ENCODE data around the gene TMEM154.

GRCh38 chr4:152610131-152610530, 69.7 kb downstream of the TMEM154 start:
- TF ChIP-seq, protein P1, sequence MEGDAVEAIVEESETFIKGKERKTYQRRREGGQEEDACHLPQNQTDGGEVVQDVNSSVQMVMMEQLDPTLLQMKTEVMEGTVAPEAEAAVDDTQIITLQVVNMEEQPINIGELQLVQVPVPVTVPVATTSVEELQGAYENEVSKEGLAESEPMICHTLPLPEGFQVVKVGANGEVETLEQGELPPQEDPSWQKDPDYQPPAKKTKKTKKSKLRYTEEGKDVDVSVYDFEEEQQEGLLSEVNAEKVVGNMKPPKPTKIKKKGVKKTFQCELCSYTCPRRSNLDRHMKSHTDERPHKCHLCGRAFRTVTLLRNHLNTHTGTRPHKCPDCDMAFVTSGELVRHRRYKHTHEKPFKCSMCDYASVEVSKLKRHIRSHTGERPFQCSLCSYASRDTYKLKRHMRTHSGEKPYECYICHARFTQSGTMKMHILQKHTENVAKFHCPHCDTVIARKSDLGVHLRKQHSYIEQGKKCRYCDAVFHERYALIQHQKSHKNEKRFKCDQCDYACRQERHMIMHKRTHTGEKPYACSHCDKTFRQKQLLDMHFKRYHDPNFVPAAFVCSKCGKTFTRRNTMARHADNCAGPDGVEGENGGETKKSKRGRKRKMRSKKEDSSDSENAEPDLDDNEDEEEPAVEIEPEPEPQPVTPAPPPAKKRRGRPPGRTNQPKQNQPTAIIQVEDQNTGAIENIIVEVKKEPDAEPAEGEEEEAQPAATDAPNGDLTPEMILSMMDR (conservative IDR thresholded peaks at IDR 0.05) = no peak
- TF ChIP-seq ZFX (IDR thresholded peaks at IDR 0.05) = no peak
